ENCODE data around the gene OR11A1.

DNA sequence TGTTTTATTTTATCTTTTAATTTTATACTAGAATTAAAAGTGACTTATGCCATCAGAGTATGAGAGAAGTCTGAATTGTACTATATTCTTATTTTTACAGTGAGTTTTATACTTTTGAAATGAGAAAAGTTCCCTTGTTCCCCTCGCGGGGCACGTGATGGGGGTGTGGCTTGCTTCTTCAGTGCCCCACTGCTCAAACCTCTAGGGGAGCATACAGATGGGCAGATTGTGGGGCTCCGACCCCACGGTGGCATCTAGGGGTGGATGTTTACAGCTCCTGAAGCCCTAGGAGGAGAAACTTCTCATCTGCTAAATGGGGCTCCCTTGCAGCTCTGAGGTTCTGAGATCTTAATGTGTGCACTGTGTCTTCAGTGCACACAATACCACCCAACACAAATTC lies 42.8 kb upstream of the OR11A1 start:
- no peak for TF ChIP-seq POLR2A (IDR thresholded peaks at IDR 0.05; ENCODE audit: low read length)
- TF ChIP-seq GATA1 (IDR thresholded peaks at IDR 0.05; ENCODE audit: low read depth, low read length), result no peak

All from erythroblast (primary cell).